ENCODE data around the gene STAT1. TPM values are rescaled to one million over a fixed set of nuclear protein-coding genes. Genes with fewer than 3 reads are reported as not detected.

The STAT1 gene
- total and polyA plus RNA-seq, 9 of the 15 experiments (the other 6 are each of a cell fraction or from before 2014, with no cell fraction given) = 8.7 to 34.4 (median 26.8) TPM

GRCh38 chr2:190927301-190927700 is 86.7 kb downstream of the STAT1 start:
- no peaks in the 10 kb centered on the region for H3K27me3 ChIP-seq (ENCODE audit: control insufficient read depth in 2 of 2, insufficient read depth in 2 of 2, low read length in 2 of 2)
- no peak overlapping the region for H2AFZ ChIP-seq (ENCODE audit: low read depth, low read length)
- H3K36me3 ChIP-seq (ENCODE audit: control insufficient read depth, insufficient read depth, low read length) = peaks cover 78% of the 10 kb centered on the region
- TF ChIP-seq REST (IDR thresholded peaks at IDR 0.05; ENCODE audit: borderline replicate concordance) (peak; percentile 10; the same call in 1 of the 2 replicates), REST (CRISPR knock-in tag; IDR thresholded peaks at IDR 0.05; ENCODE audit: low read depth) (no peak), YBX1 (IDR thresholded peaks at IDR 0.05) (no peak)
- FAIRE-seq (no peak), DNase-seq (ENCODE audit: extremely low read depth in 1 of 4, low spot score in 3 of 4) (no peak), ATAC-seq (no peak)
- intact Hi-C loops (cut with micrococcal nuclease) = no loop called here
- WGBS (ENCODE audit: insufficient coverage, low coverage, missing lambda C conversion rate) = 83% methylated on average over 2 of the region's 2 CpGs
- no peaks in the 10 kb centered on the region for H4K20me1 ChIP-seq (replicated peaks; ENCODE audit: control insufficient read depth, insufficient read depth, low read length)
- ChIA-PET CTCF (ENCODE audit: low intra/inter-chr PET ratio) (no interaction called here), POLR2A (no interaction called here)
- no peaks in the 10 kb centered on the region for H3K4me1 ChIP-seq (replicated peaks in 1 of 2; ENCODE audit: control insufficient read depth in 2 of 2, insufficient read depth in 2 of 2, low read length in 2 of 2)
- H3K4me2 ChIP-seq (ENCODE audit: insufficient read depth, low read length) = no peak overlapping the region
- no peak overlapping the region for H3K27ac ChIP-seq (ENCODE audit: extremely low read depth, low read depth, low read length)
- H3K9me1 ChIP-seq (ENCODE audit: control insufficient read depth, insufficient read depth, low read length) = no peaks in the 10 kb centered on the region
- no peak overlapping the region for H3K9ac ChIP-seq (ENCODE audit: insufficient read depth in 1 of 2, low read depth in 2 of 2, low read length in 2 of 2)
- no TSS peak for BruUV-seq (replicated peaks)
- H3K79me2 ChIP-seq (ENCODE audit: control insufficient read depth, insufficient read depth, low read length) = no peaks in the 10 kb centered on the region
- no peaks in the 10 kb centered on the region for H3K9me3 ChIP-seq (replicated peaks; ENCODE audit: control insufficient read depth, insufficient read depth, low read depth, low read length)
- no peak overlapping the region for H3K4me3 ChIP-seq
- in situ Hi-C loops (cut with MboI) = no loop called here

Data from K562 (cell line).